ENCODE measurements around the gene PRKCA. TPM values are rescaled to one million over a fixed set of nuclear protein-coding genes. Genes with fewer than 3 reads are reported as not detected.

The PRKCA gene
- total and polyA plus RNA-seq, 2 of the 13 experiments (the other 11 are each of a cell fraction or from before 2014, with no cell fraction given), result 18.5 to 21.5 TPM

GRCh38 chr17:66494023-66494803 is 191.8 kb downstream of the PRKCA start (continued):
- 0 out of 2 replicates have a peak, but pooled peaks have one; percentile 16 for TF ChIP-seq ZMYM3 (CRISPR knock-in tag; IDR thresholded peaks at IDR 0.05)
- TF ChIP-seq ARID5B (CRISPR knock-in tag; IDR thresholded peaks at IDR 0.05), result peak; percentile 77
- TF ChIP-seq LCORL (IDR thresholded peaks at IDR 0.05), result no peak
- peak; percentile 80 for TF ChIP-seq LCORL (CRISPR knock-in tag; IDR thresholded peaks at IDR 0.05)
- peak; percentile 76 for TF ChIP-seq NCOA2 (CRISPR knock-in tag; IDR thresholded peaks at IDR 0.05)
- no peak for TF ChIP-seq SOX13 (IDR thresholded peaks at IDR 0.05)
- TF ChIP-seq SOX13 (CRISPR knock-in tag; conservative IDR thresholded peaks at IDR 0.05 in 1 of 2, IDR thresholded peaks at IDR 0.05 in 1 of 2), result peak in 1 of 2 experiments; percentile 26; a peak in 1 of 4 replicates
- TF ChIP-seq ZNF34 (CRISPR knock-in tag; IDR thresholded peaks at IDR 0.05; ENCODE audit: borderline replicate concordance), result no peak
- TF ChIP-seq FOXP1 (IDR thresholded peaks at IDR 0.05), result no peak
- peak; percentile 83 for TF ChIP-seq FOXP1 (CRISPR knock-in tag; IDR thresholded peaks at IDR 0.05)
- TF ChIP-seq PHF21A (CRISPR knock-in tag; IDR thresholded peaks at IDR 0.05), result no peak
- no peak for TF ChIP-seq BCL3 (CRISPR knock-in tag; IDR thresholded peaks at IDR 0.05)

Data from HepG2 (cell line).